ENCODE results near the gene NT5C1B.

The NT5C1B gene

DNA sequence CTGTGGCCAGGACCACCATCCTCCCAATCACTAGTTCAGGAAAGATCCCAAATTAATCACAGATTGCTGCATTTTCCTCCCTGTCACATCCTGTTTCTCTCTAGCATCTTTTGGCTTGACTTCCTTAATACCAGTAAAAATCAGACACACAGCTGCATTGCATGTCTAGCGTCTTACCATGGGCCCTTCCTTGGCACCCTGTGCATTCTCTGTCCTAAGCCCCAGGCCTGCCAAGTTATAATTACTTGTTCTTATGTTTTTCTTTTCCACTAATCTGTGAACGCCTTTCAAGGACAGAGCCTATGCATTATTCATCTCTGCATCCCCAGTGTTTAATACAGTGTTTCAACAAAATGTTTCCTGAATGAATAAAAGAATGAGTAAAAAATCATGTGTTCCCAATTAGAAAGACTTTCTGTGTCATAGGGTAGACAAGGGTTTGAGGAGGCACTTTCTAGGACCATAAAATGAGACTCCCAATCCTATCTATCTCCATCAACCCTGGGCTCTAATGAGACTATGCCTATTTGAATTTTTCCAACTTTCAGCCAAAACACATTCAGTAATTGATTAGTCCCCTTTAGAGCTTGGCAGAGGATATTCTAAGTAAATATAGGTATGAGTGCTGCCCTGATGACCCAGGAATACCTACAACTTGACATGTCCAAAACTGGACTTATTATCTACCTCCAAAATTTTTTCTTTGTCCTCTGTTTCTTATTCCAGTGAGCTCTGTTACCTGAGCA is 10.3 kb upstream of the NT5C1B start:
- DNase-seq (ENCODE audit: low read depth): no peak

DNA sequence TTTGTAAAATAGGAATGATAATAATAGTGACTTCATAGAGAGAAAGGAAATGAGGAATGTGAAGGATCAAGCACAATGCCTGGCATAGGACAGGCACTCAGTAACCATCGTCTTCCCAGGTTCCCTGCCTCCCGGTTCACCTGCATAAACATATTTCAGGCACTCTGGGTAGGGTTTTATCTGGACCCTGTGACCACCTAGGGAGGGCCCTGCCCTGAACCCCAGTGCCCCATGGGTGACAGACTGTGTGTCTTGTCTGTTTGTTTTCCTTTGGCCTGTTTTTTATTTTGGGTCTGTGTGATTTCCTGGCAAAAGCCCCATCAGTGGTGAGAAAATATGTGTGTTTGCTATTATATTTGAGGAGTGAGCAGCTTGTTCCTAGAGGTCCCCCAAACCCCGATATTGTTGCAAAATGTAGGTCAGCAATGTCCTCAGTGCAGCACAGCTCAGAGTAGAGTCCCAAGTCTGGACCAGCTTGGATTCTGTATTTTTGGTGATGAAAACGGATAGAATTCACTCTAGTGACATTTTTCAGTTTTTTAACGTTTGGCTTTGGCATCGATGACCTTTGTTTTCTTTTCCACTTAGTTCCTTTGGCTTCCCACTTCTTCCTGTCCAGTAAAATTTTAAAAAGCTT is 9.6 kb upstream of the NT5C1B start:
- no peak for DNase-seq (ENCODE audit: low read depth)

DNA sequence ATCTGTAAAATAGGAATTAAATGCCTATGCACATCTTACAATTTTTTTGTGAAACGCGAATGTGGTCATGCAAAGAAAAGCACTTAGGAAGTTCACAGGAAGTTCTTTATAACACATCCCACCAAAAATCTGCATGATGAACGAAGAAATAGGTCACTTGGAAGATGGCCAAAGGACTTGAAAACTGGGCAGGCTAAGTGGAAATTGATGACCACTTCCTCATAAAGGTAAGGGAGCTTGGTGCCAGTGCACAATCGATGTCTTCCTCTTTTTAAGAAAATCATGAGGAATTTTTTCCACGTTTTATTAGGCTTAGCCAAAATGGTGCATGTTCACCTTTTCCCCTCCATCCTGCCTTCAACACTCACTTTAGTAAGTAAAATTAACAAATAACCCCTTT is 8.2 kb upstream of the NT5C1B start:
- DNase-seq (ENCODE audit: low read depth): no peak

DNA sequence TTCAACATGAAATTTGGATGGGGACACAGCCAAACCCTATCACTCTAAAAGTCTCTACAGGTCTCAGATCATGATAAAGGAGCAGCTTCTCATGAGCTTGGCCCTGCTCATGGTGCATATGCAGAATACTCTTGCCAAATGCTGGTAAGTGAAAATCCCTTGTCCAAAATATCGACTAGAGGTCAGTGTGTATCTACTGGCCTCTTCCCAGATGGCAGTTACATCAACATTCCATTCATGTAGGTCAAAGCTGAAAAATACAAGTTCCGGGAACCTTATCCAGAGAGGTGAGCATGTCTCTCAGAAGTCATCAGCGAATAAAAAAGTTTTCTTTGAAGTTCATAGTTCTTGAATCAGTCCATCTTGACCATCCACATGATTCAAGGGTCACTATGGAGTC is 7.6 kb upstream of the NT5C1B start:
- DNase-seq (ENCODE audit: low read depth): no peak

GRCh38 chr2:18593496-18593895 is 4.1 kb upstream of the NT5C1B start:
- no peak for DNase-seq (ENCODE audit: low read depth)

DNA sequence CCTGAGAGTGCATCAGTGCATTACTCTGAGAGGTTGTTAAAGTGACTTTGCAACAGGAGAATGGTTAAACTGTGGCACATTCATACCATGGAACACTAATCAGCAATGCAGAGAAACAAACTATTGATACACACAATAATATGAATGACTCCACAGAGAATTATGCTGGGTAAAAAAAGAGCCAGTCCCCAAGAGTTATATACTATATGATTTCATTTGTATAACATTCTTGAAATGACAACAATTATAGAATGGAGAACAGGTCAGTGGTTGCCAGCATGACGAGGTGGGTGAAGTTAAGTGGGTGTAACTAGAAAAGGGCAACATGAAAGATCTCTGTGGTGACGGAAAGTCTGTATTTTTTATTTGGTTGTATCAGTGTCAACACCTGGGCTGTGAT is 3.0 kb upstream of the NT5C1B start:
- DNase-seq (ENCODE audit: low read depth): no peak

DNA sequence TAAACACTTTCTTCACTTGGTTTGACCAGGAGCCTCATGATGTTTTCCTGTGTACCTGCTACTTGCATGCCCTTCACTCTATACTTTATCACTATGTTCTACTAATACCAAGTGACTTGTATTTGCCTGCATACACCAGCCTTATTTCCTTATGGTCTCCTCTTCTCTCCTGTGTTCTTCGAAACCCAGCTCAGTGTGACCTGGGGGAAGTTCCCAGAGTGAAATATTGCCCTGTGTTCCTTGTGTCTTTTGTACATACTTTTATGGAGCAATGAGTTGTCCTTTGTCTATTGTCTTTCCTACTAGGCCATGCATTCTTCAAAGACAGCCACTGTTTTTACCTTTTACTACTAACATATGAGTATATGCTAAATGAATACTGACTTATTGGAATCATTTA is 567 bp downstream of the NT5C1B start:
- no peak for DNase-seq (ENCODE audit: low read depth)

- no peak for DNase-seq (ENCODE audit: low read depth)
Measured at GRCh38 chr2:18588049-18588448, 1.3 kb downstream of the NT5C1B start.

DNA sequence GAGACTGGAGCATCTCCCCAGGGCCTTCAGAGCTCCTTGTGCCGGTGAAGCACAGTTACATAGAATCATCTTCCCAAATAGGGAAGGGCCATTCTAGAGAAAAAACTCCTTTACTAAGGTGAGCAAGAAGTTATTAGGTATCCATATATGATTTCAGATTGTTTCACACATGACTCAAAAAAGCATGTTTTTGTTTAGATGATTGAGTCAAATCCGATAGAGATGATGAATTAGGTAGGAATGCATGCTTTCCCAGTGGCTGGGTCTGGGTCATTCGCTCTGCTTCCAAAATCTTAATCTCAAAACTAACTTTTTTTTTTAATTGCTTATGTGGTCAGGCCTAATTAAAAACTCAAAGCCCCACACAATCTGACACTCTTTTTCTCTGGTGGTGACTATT is 3.8 kb downstream of the NT5C1B start:
- DNase-seq (ENCODE audit: low read depth): no peak

GRCh38 chr2:18584608-18584954 is 4.8 kb downstream of the NT5C1B start:
- DNase-seq (ENCODE audit: low read depth): no peak

DNA sequence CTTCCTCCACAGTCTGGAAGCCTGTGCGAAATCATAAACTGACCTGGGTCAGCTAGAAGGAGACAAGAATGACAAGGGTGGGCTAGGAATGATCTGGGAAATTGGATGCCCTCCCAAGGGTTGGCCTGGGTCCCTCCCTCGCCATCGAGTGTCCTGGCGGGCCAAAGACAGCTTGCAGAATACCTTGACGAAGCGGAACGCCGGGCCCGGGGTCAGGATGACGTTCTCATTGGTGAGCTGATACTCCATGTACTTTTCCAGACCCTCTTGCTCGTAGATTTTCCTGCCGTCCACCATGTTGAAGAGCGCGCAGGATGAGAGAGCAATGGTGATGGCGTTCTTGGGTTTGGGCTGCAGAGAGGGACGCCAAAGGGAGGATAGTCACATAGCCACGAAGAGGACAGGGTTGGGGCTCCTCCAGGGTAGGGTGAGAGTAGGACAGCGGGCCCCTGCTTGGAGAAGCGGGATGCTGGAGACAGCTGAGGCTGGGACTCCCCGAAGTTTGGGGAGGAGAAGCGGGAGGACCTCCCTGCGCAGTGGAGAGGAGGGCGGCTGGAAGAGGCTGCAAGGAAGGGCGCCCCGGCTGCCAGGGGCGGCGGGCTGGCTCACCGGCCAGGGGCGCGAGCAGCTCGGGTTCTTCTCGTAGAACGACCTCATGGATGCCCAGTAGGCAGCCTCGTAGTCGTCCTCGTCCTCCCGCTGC is 5.3 kb downstream of the NT5C1B start:
- DNase-seq (ENCODE audit: low read depth): no peak

DNA sequence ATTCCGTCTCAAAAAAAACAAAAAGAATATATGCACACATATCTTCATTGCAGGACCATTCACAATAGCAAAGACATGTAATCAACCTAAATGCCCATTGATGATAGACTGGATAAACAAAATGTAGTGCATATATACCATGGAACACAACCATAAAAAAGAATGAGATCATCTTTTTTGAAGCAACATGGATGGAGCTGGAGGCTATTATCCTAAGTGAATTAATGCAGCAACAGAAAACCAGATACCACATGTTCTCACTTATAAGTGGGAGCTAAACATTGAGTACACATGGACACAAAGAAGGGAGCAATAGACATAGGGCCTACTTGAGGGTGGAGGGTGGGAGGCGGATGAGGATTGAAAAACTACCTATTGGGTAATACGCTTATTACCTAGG is 8.8 kb downstream of the NT5C1B start:
- DNase-seq (ENCODE audit: low read depth): no peak

- no peak for DNase-seq (ENCODE audit: low read depth)
Measured at GRCh38 chr2:18578033-18578432, 11.3 kb downstream of the NT5C1B start.

DNA sequence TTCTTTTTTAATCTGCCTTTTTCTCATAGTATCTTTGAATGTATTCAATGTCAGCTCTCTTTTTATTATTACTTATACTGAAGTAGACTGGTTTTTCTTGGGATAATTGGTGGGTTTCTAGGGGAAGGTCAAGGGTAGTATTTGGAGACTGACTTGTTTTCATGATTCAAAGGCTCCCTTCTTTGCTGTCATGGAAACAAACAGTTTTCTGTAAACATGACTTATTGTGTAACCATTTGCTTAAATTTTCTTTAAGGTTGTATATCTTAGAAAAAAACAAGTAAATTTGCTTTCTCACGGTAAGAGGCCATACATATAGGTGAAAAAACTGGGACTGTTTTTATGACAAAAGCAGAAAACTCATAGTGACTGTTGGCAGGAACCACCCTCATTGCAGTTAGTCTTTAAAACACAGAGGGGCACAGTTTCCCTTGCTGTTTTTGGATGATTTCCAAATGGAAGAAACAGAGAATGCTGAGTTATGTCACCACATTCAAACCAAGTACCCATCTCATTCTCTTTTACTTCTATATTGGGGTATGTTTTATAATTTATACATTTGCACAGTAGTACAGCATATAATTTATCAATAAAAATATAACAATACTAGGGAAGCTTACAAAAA is 23.1 kb downstream of the NT5C1B start:
- DNase-seq (ENCODE audit: low read depth): no peak

GRCh38 chr2:18560797-18561085 is 28.6 kb downstream of the NT5C1B start:
- DNase-seq (ENCODE audit: low read depth): no peak

GRCh38 chr2:18560031-18560796 is 29.2 kb downstream of the NT5C1B start, which contains the start of gene RDH14:
Gene RDH14 (minus strand): TSS chr2:18560653. CDS start chr2:18560572, 81 bp downstream.
- peak; percentile 84 for DNase-seq (ENCODE audit: low read depth)

DNA sequence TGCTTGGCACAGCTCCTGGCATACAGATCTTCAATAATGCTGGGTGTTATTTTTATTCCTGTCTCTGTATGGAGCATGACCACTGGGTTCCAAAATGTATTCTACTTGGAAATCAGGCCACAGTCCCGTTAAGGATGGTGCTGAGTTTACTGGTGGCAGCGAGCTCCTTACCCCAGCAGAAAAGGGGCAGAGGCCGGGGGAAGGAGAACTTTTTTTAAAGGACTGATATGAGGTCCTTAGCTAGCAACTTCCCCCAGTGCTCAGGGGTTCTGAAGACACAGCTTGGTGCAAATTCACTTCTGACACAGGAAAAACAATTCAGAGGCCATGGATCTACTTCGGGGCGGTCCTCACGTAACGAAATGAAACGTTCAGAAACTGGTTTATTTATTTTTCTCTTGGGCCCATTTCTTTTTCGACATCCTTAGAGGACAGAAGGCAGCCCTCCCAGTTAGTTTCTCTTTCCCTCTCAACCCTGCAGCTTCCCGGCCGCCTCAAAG is 29.8 kb downstream of the NT5C1B start:
- no peak for DNase-seq (ENCODE audit: low read depth)

DNA sequence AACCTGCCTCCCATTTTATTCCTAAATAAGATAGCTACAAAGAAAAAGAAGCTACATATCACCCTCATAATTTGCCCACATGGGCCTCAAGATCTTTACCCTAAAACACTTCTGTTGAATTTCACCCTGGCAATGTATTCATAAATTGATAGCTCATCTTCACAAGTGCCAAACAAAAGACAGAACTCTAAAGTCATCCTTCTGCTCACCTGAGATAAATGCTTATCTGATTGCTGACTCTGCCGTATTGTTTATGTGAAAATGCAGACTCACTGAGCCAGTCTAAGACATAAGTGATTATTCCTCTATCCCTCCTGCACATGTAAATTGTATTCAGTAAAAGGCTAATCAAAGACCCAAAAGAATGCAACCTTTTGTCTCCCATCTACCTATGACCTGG is 30.9 kb downstream of the NT5C1B start:
- no peak for DNase-seq (ENCODE audit: low read depth)

GRCh38 chr2:18557121-18557520 is 32.2 kb downstream of the NT5C1B start:
- no peak for DNase-seq (ENCODE audit: low read depth)

- no peak for DNase-seq (ENCODE audit: low read depth)
Measured at GRCh38 chr2:18552351-18553077, 36.9 kb downstream of the NT5C1B start.

- DNase-seq (ENCODE audit: low read depth): no peak
Measured at GRCh38 chr2:18551623-18552022, 37.7 kb downstream of the NT5C1B start.

Measured in activated T-helper 1 cell treated with Interleukin-2 at 50 U/mL for 16 hours (primary cell).